Smooth muscle cell of the coronary artery (primary cell): ENCODE measurements around the gene CTNNBIP1. TPM values are rescaled to one million over a fixed set of nuclear protein-coding genes. Genes with fewer than 3 reads are reported as not detected.

Experiments
- total RNA-seq: library from RNA; depleted of rRNA; stranded (reverse); fragments of >200 nt; gene quantifications from 2 replicates; pipeline ENCODE4 v1.2.3, GENCODE V29; 2014; ENCODE audit warnings: low replicate concordance

CTNNBIP1 gene
- total RNA-seq, result 30.4 and 38.4 TPM in 2 replicates

GRCh38 chr1:9910076-9910422 lies at the start of gene CTNNBIP1:
TSS of gene CTNNBIP1 (minus strand) at chr1:9910269. CDS start at chr1:9872064, 38,205 bp downstream.

GRCh38 chr1:9942939-9943788 lies 33.1 kb upstream of the CTNNBIP1 start, which contains the start of the genes LZIC and NMNAT1:
TSS of gene LZIC (minus strand) at chr1:9943391. CDS start at chr1:9936619, 6,772 bp downstream.
TSS of gene NMNAT1 (plus strand) at chr1:9943475. CDS start at chr1:9972074, 28,599 bp downstream.

GRCh38 chr1:9823943-9824701 lies 85.9 kb downstream of the CTNNBIP1 start, which contains the start of gene CLSTN1:
TSS of gene CLSTN1 (minus strand) at chr1:9823965. CDS start at chr1:9823733, 232 bp downstream.

Other genes starting within 250 kb of the CTNNBIP1 start
- gene CLSTN1, start 86.3 kb downstream of the CTNNBIP1 start, total RNA-seq, result 65.8 and 98.1 TPM in 2 replicates
- gene LZIC, start 33.1 kb upstream of the CTNNBIP1 start, total RNA-seq, result 10.6 and 17.1 TPM in 2 replicates
- gene NMNAT1, start 33.2 kb upstream of the CTNNBIP1 start, total RNA-seq, result 12.3 and 18.7 TPM in 2 replicates
- 1.9 TPM in 1 of 2 replicates, not detected in the other for gene RBP7, start 87.0 kb upstream of the CTNNBIP1 start, total RNA-seq
- gene UBE4B, start 122.7 kb upstream of the CTNNBIP1 start, total RNA-seq, result 16.3 and 22.9 TPM in 2 replicates